GM13977 (cell line): ENCODE data around the gene PLOD1.
"Not testable (repeated sequence)": the region's sequence is repeated elsewhere in the genome, so short reads cannot be mapped to it uniquely, and the experiment has no call there.

Experiments used
- DNase-seq: peaks from one replicate; pipeline ENCODE4 v3.0.0; 2012; ENCODE audit warnings: low spot score
- in situ Hi-C: fragments of 300-500 bp; cut with MboI; formaldehyde crosslinking; loops from one replicate; pipeline ENCODE4 v1.12.0; 2022; ENCODE audit warnings: low sequenced_read_pairs, low pct_unique_long_range_greater_than_20kb, mixed read lengths, inconsistent platforms; ENCODE audit not compliant: unreplicated experiment
- TF ChIP-seq, protein P1 (sequence below): IDR thresholded peaks from 2 replicates; pipeline ENCODE4 v1.5.1; 2012; ENCODE audit warnings: mild to moderate bottlenecking, control low read depth; ENCODE audit not compliant: insufficient read depth; ENCODE audit errors: extremely low read depth, missing control alignments

Gene PLOD1

DNA sequence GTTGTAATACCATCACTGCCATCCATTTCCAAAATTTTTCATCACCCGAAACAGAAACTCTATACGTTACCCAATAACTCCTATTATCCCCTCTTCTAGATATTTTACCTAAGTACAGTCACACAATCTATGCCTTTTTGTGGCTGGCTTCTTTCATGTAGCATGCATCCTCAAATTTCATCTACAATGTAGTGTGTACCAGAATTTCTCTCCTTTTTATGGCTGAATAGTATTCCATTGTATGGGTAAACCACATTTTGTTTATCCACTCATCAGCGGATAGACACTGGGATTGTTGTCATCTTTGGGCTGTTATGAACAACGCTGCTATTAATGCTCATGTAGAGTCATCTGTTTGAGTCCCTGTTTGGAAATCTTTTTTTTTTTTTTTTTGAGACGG is 29.5 kb upstream of the PLOD1 start:
- TF ChIP-seq, protein P1, sequence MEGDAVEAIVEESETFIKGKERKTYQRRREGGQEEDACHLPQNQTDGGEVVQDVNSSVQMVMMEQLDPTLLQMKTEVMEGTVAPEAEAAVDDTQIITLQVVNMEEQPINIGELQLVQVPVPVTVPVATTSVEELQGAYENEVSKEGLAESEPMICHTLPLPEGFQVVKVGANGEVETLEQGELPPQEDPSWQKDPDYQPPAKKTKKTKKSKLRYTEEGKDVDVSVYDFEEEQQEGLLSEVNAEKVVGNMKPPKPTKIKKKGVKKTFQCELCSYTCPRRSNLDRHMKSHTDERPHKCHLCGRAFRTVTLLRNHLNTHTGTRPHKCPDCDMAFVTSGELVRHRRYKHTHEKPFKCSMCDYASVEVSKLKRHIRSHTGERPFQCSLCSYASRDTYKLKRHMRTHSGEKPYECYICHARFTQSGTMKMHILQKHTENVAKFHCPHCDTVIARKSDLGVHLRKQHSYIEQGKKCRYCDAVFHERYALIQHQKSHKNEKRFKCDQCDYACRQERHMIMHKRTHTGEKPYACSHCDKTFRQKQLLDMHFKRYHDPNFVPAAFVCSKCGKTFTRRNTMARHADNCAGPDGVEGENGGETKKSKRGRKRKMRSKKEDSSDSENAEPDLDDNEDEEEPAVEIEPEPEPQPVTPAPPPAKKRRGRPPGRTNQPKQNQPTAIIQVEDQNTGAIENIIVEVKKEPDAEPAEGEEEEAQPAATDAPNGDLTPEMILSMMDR = no peak
- in situ Hi-C loops = no loop called here
- no peak for DNase-seq

DNA sequence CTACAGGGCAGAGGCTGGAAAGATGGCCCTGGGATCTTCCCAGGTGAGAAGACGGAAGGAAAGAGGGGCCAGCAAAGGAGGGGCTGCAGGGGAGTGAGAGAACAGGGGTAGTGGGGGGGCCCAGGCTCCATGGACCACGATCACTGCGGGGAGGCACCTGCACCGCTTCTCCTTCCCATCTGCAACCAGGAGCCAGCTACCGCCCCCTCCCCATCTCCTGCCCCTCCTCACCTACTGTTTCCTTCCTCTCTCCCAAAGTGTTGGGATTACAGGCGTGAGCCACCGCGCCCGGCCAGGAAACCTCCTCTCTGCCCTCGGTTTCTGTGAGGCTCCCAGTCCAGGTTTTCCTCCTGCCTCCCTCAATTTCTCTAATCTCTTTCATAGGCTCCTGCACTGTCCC is 27.6 kb upstream of the PLOD1 start:
- DNase-seq = no peak
- TF ChIP-seq, protein P1 = no peak
- in situ Hi-C loops = no loop called here

DNA sequence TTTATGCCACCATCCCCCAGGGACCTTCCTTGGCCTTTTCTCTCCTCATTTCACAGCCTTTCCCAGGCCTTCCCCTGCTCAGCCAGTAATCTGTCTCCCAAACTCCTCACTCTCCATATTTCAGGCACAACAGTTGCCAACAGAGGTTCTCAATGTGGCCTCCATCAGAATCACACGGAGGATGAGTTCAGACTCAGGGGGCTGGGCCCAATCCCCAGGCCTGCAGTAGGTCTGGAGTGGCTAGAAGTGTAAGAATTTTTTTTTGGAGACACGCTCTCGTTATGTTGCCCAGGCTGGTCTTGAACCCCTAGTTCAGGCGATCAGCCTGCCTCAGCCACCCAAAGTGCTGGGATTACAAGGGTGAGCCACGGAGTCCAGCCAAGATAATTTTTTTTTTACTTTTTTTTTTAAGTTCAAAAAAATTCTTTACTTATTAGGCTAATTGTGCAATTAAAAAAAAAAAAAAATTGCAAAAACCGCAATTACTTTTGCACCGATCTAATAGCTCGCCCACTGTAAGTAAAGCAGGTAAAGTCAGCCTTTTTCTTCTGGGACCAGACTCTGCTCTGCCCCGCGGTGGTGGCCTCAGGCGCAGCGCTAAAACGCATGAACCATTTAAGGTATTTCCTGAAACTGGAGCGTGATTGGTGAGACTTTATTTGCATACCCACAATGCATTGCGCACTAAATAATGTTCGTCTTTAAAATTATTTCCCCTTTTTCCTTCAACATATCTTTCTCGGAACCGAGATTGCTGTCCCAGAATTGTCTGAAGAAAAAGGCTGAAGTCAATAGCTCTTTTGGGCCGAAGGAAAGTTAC is 27.0 kb upstream of the PLOD1 start:
- DNase-seq = peak; percentile 91
- TF ChIP-seq, protein P1 = peak; percentile 96
- in situ Hi-C loops = no loop called here

DNA sequence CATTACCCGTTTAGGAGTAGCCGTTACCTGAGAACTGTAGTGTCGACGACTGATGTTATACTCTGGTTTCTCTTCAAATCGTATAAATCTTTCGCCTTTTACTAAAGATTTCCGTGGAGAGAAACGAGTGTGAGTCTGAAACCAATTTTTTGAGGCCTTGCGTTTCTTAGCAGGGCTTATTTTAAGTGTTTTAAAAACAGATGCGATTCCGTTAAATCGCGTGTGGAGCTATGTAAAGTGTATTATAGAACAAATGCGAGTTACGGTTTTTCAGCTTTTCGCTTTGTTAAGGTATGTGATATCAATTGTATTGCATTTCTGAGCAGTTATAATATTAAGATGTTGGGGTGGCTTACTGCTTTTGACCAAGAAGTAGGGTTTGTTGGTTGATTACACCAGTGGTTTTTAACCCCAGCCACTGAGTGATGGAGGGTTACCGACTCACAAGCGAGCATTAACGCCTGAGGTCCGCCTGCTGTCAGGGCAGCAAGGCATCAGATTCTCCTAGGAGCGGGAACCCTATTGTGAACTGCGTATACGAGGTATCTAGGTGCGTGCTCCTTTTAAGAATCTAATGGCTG is 26.3 kb upstream of the PLOD1 start:
- TF ChIP-seq, protein P1 = no peak
- in situ Hi-C loops = no loop called here
- peak; percentile 80 for DNase-seq

DNA sequence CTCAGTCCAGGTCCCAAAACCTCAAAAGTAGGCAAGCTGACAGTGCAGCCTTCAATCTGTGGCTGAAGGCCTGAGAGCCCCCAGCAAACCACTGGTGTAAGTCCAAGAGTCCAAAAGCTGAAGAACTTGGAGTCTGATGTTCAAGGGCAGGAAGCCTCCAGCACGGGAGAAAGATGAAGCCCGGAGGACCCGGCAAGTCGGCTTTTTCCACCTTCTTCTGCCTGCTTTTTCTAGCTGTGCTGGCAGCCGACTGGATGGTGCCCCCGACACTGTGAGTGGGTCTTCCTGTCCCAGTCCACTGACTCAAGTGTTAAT is 23.6 kb upstream of the PLOD1 start:
- DNase-seq, in situ Hi-C loops: not testable (repeated sequence)

DNA sequence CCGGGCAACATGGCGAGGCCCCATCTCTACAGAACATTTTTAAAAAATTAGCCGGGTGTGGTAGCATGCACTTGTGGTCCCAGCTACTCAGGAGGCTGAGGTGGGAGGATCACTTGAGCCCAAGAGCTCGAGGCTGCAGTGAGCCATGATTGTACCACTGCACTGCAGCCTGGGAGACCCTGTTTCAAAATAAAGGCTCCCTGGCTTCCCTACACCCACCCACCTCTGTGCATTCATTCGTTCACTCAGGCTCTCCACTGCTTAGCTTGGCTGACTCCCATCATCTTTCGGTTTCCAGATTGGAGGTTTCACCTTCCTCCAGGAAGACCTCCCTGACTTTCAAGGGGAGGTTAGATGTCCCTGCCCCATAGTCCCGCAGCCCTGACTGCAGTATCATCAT is 22.5 kb upstream of the PLOD1 start:
- no peak for DNase-seq
- TF ChIP-seq, protein P1 = no peak
- in situ Hi-C loops = no loop called here

DNA sequence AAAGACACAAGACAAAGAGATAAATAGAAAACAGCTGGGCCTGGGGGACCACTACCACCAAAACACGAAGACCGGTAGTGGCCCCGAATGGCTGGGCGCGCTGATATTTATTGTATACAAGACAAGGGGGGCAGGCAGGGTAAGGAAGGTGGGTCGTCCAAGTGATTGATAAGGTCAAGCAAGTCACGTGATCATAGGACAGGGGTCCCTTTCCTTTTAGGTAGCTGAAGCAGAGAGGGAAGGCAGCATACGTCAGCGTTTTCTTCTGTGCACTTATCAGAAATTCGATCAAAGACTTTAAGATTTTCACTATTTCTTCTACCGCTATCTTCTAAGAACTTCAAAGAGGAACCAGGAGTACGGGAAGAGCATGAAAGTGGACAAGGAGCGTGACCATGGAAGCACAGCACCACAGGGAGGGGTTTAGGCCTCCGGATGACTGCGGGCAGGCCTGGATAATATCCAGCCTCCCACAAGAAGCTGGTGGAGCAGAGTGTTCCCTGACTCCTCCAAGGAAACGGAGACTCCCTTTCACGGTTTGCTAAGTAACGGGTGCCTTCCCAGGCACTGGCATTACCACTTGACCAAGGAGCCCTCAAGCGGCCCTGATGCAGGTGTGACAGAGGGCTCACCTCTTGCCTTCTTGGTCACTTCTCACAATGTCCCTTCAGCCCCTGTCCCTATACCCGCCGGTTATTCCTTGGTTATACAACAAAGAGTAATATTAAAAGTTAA is 21.9 kb upstream of the PLOD1 start:
- DNase-seq, in situ Hi-C loops: not testable (repeated sequence)
